Fibroblast of skin of right quadriceps (primary cell): ENCODE data around the gene NME8.
A peak's percentile ranks its signal among the peaks of the same experiment; 100 is the strongest.

Experiments
- DNase-seq: peaks from one replicate; pipeline ENCODE4 v3.0.0-alpha.2; 2013

Gene NME8

GRCh38 chr7:37901236-37901827 is 52.9 kb downstream of the NME8 start:
- peak; percentile 41 for DNase-seq

DNA sequence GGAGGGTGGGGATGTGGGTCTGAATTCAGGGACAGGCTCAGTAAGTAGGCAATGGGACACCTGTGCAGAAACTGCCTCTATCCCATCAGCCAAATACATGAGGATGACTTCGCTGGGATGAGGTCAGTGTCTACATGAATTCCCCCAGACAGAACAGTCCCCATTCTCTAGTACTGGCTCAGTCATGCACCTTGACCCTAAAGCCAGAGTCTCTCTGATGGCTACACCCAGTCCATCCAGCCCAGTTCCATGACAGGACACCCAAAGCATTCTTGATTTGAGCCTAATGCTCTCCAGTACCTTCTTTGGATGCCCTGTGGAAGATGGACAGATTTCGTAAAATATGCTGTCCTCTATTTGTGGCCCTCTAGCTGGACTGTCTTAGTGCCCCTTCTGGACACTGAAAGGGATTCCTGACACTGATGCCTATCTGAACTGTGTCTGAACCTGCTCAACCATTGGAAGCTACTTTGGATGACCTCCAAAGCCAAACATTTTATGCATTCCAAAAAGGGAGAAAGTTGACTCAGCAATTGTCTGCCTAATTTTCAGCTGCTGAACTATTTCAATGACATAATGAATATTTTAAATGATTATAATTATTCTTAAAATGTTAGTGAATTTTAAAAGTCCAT is 53.6 kb downstream of the NME8 start:
- DNase-seq: peak; percentile 76

- peak; percentile 84 for DNase-seq
Measured at GRCh38 chr7:37908221-37908788, 59.9 kb downstream of the NME8 start.

DNA sequence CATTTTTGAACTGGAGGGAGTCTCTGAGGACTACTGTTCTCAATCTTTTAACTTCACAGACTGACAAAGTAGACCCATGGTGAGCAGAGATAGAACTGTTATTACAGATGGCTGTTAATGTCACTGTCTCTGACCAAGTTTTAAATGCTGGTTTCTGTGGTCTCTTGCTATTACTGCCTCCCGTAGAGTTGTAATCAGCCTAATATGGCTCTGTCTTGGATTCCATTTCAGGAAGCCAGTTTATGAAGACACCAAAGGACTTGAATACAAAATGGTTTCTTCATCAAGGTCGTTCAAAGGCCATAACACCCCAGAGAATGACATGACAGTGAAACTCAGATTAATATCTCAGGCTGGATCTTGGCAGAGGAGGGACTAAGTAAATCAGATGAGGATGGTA is 64.4 kb downstream of the NME8 start:
- DNase-seq: no peak

GRCh38 chr7:37915438-37915837 is 67.0 kb downstream of the NME8 start:
- no peak for DNase-seq

- DNase-seq: no peak
Measured at GRCh38 chr7:37916017-37916672, 67.7 kb downstream of the NME8 start.

DNA sequence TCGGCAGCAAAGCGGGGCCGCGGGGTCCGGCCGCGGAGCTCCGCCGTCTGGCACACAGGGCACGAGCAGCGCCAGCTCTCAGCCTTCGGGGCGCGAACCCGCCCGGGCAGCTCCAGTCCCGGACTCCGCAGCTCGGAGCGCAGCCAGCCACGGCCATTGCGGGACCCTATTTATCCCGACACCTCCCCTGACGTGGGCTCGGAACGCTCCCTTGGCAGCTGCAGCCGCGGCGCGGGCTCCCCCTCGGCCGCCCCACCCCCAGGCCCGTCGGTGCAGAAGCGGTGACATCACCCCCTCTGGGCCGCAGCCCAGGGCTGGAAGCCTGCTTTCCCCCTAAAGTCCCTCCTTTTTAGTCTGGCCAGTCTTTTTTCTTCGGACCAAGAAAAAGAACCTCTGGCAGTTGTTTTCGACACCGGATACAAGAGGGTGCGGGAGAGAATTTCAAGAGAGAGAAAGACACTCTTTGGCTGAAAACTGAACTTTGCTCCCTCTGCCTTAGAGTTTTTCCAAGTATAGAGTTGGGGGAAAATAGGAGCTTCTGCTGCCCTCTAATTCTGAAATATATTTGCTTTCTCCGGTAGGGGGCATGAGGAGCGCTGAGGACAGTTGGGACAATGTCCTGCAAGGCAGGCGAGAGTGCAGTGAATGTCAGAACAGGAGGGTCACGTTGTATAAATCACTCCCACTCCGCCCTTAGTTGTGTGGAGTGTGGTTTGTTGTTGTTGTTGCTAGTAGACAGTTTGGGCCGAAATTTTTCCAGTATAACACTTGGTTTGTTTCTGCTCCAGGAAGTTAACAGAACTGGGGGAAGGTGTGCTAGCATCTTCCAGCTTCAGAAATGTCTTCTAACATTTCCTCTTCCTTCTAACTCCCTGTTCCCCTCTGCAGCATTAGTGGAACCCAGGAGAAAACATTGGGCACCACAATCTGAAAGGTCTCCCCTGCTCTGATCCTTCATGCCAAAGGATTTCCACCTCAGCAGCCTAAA is 68.6 kb downstream of the NME8 start, which contains the start of gene SFRP4:
TSS of gene SFRP4 (minus strand) at position 145 of the 988 bp plus-strand sequence. CDS start 280 bp downstream, outside the sequence.
- DNase-seq: peak; percentile 41

DNA sequence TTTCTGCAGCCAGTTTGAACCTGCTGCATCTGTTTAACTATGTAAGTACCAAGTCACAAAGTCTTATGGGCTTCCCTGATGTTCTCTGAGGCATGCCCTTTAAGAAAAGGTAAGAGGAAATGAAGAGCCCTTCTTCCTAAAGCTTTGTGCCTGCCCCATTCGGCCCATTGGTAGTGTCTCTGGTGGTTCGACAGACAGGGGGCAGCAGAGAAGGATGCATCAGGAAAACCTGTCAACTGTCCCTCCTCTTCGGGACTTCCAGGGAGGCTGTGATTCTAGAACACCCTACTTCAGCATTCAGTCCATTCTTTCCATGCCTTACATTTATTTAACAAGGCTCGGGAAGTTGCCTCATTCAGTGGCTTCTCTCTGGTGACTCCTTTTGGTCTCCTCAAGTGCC is 70.1 kb downstream of the NME8 start:
- no peak for DNase-seq

DNA sequence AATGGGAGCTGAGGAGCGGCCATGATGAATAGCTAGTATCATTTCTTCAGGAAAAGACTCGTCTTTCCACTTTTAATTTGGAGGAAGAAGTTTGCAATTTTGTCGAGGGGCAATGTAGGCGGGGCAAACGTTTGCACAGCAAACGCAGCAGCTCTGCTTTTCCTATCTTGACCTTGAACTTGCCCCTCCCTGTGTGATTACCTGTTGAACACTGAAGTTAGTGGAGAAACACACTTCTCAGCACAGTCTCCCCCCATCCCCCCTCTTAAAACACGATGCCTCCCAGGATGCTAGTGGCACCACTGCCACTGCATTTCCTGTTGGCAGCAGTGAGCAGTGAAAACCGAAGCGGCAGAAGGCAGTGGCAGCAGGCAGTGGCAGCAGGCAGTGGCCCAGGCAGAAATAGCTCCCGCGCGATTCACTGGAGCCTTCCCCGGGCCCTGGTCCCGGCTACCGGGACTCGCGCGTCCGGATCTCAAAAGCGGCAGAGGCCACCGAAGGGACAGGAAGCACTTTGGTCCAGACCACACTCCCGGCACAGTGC is 72.0 kb downstream of the NME8 start, which contains the start of gene EPDR1:
TSS of gene EPDR1 (plus strand) at position 336 of the 544 bp plus-strand sequence. CDS start 300 bp downstream, outside the sequence.
- DNase-seq: peak; percentile 54

- peak; percentile 44 for DNase-seq
Measured at GRCh38 chr7:37920849-37921805, 72.7 kb downstream of the NME8 start.

GRCh38 chr7:37921876-37922275 is 73.5 kb downstream of the NME8 start:
- no peak for DNase-seq

- DNase-seq: no peak
Measured at GRCh38 chr7:37923996-37924395, 75.6 kb downstream of the NME8 start.

DNA sequence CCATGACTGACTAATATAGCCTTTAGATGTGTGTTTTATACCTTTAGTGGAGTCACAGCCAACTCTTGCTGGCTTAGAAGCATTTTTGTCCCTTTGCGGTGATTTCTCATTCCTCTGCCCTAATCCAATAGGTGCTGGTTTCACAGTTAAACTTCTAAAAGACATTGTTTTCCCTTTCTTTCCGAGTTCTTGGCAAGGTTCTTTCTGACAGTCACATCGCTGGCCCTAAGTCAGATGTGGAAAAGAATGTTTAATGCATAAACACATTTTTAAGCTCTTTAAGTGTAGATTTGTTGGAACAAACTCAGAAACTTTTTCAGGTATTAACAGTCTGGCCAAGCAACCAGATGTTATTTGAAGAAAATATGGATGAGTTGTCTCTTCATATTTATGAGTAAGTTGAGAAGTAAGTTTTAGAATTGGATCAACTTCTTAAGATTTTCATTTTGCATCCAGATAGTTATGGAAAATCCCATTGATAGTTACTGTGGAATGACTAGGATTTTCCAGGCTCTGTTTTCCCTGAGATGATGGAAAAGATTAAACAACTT is 76.2 kb downstream of the NME8 start:
- DNase-seq: no peak

GRCh38 chr7:37925620-37926019 is 77.2 kb downstream of the NME8 start:
- DNase-seq: no peak

DNA sequence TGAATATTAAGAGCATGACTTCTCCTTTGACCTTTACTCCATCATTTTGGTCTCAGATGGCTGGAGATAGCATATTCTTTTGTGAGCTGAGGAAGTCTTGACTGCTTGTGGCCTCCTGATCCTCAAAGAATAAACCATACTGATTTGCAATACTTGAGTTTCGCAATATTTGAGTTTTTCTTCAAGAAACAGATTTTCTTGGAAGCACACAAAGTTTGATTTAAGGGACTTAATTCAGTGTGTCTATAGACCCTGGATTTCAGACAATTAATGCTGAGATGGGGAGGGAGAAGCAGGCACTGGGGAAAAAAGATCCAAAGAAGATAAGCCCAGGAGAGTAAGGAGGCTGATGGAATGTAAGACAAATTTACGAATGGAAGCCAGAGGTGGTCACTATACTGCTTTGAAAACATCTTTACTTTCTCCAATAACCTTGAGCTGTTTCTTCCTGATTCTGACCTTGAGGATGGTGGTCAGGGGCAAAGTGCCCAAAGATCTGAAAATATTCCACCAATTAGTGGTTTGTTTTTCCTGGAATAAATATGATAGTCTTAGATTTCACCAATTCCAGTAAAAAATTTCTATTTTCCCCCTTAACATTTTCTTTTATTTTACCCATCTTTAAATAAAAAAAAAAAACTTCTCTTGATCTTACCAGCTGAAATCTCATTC is 79.5 kb downstream of the NME8 start:
- no peak for DNase-seq

DNA sequence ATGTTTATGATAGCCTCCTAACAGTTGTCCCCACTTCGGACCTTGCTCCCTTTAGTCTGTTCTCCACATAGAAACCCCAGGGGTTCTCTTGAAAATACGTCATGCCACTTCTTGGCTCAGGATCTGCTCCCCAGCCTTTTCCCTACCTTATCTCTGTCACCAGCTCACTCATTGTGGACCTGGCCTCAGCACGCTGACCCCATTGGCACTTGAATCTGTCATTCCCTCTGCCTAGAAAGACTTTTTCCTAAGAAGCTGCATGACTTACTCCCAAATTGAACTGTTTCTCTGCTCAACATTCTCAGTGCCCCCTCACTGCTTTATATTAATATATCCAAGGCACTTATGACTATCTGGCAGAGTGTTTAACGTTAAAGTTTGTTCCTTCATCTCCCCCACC is 80.5 kb downstream of the NME8 start:
- DNase-seq: no peak

GRCh38 chr7:37930226-37930948 is 82.0 kb downstream of the NME8 start:
- no peak for DNase-seq

- no peak for DNase-seq
Measured at GRCh38 chr7:37932543-37932942, 84.1 kb downstream of the NME8 start.

- no peak for DNase-seq
Measured at GRCh38 chr7:37933018-37933566, 84.7 kb downstream of the NME8 start.
